ENCODE results near the gene HDAC9.

- TF ChIP-seq EP300 (IDR thresholded peaks at IDR 0.05) (no peak), POLR2AphosphoS5 (IDR thresholded peaks at IDR 0.05) (no peak), CTCF (IDR thresholded peaks at IDR 0.05) (no peak), POLR2A (IDR thresholded peaks at IDR 0.05) (no peak)
Observed at GRCh38 chr7:18820981-18821380, 325.4 kb downstream of the HDAC9 start.
